Spinal cord (tissue), 10 donors: ENCODE measurements around the gene C1orf52. TPM values are rescaled to one million over a fixed set of nuclear protein-coding genes. Genes with fewer than 3 reads are reported as not detected.

Source experiments
- DNase-seq, 6 donors: peaks; one replicate each; pipeline versions ENCODE4 v3.0.0 to v3.0.0-alpha.2; 2013 to 2015; ENCODE audit warnings: low spot score in 6 of 6, low read depth in 4 of 6
- H3K27ac ChIP-seq: one replicate; pipeline ENCODE4 v1.5.1; 2013; ENCODE audit warnings: low read depth, low read length, control low read depth
- H3K27me3 ChIP-seq: one replicate; pipeline ENCODE4 v1.6.1; 2013; ENCODE audit warnings: low read length; ENCODE audit not compliant: control insufficient read depth, insufficient read depth
- H3K36me3 ChIP-seq: one replicate; pipeline ENCODE4 v1.6.1; 2013; ENCODE audit warnings: low read length; ENCODE audit not compliant: control insufficient read depth, insufficient read depth
- H3K4me1 ChIP-seq: one replicate; pipeline ENCODE4 v1.6.1; 2013; ENCODE audit warnings: low read length; ENCODE audit not compliant: control insufficient read depth, insufficient read depth
- H3K4me3 ChIP-seq: one replicate; pipeline ENCODE4 v1.5.1; 2013; ENCODE audit warnings: low read depth, low read length, control low read depth
- H3K9me3 ChIP-seq: one replicate; pipeline ENCODE4 v1.6.1; 2013; ENCODE audit warnings: low read length; ENCODE audit not compliant: control insufficient read depth, insufficient read depth
- WGBS: methylation state at CpG from one replicate; pipeline ENCODE4 v1.1.5; 2013; ENCODE audit warnings: missing lambda C conversion rate; ENCODE audit not compliant: insufficient coverage; 5-methylcytosine and 5-hydroxymethylcytosine counted together
- polyA plus RNA-seq, 2 donors: library from polyadenylated mRNA; unstranded; fragments of 120-200 nt; gene quantifications; one replicate each; pipeline ENCODE4 v1.2.1, GENCODE V29; 2013; ENCODE audit not compliant: insufficient read length in 2 of 2
- total RNA-seq, 2 donors: library from RNA; depleted of rRNA in 1 of 2; stranded (reverse); fragments of 120-200 nt in 1 of 2; fragments of >200 nt in 1 of 2; gene quantifications; one replicate each; pipeline versions ENCODE4 v1.2.3 to v1.2.4, GENCODE V29; 2013 to 2014
- donor health status: healthy.

Gene C1orf52
- total and polyA plus RNA-seq, 4 donors = 25.9 to 73.8 (median 54.1) TPM

DNA sequence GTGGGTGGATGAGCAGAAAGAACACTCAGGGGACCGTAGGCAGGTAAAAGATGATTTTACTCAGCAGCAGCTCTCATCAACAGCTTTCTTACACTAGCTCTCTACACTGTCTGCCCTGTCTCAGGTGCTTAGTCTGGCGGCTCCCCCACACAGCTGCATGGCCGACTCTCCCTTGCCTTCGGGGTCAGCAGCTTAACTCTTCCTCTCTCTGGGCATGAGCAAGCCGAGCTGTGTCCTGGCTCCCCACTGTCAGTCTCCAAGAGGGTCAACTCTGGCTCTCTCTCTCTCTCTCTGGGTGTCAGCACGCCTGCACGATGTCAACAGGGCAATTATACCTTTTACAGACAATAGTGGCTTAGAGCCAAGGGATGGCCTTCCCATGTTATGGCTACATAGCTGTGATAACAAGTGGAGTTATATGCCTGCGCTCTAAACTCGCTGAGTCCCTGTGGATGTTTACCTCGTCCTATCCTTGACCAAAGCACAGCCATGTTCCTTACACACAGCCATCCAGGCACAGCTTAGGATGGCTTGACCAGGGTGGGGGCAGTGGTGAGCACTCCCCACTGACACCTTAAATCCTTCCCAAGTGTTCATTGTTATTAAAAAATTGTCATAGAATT is 20.1 kb upstream of the C1orf52 start:
- H3K4me3 ChIP-seq = no peak overlapping the region

DNA sequence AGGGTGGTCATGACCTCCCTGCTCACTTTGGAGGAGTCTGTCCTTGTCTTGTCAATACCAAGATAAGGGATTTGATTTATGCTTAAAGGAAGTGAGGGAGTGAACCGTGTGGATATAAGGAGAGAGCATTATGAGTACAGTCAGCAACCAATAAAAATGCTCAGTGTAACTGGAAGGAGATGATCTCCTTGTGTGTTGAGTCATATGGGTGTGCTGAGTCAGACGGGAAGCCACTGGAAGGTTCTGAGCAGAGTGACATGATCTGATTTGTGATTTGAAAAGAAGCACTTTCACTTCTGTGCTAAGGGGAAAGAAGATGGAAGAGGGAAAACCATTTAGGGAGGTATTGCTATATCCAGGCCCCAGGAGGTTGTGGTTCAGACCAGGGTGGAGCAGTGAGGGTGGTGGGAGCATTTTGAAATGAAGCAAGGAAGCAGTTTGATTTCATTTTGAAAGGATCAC is 19.4 kb upstream of the C1orf52 start:
- no peak overlapping the region for H3K4me3 ChIP-seq
- H3K27me3 ChIP-seq = no peaks in the 10 kb centered on the region
- no peak for DNase-seq
- no peak overlapping the region for H3K27ac ChIP-seq
- no peaks in the 10 kb centered on the region for H3K9me3 ChIP-seq
- H3K4me1 ChIP-seq = peaks cover 7% of the 10 kb centered on the region
- WGBS = 76% methylated on average over 2 of the region's 2 CpGs
- H3K36me3 ChIP-seq = no peaks in the 10 kb centered on the region

More for the DNA sequence above, 20.1 kb upstream of the C1orf52 start:
- Histone ChIP-seq H3K4me1 (peaks cover 7% of the 10 kb centered on the region), H3K36me3 (no peaks in the 10 kb centered on the region), H3K27me3 (no peaks in the 10 kb centered on the region), H3K27ac (no peak overlapping the region), H3K9me3 (no peaks in the 10 kb centered on the region)
- DNase-seq = no peak
- 83% methylated on average over 5 of the region's 10 CpGs for WGBS

- H3K4me1 ChIP-seq = peaks cover 4% of the 10 kb centered on the region
- H3K9me3 ChIP-seq = no peaks in the 10 kb centered on the region
- DNase-seq = no peak
- no peaks in the 10 kb centered on the region for H3K36me3 ChIP-seq
- whole genome bisulfite sequencing = no CpG with 5 or more reads among the region's 4 CpGs
- H3K27ac ChIP-seq = no peak overlapping the region
- no peak overlapping the region for H3K4me3 ChIP-seq
- no peaks in the 10 kb centered on the region for H3K27me3 ChIP-seq
These were observed 18.3 kb upstream of the C1orf52 start for GRCh38 chr1:85277802-85278201.

GRCh38 chr1:85276978-85277639 is 17.6 kb upstream of the C1orf52 start:
- Histone ChIP-seq H3K27me3 (no peaks in the 10 kb centered on the region), H3K4me3 (peak overlapping the region; percentile 96), H3K36me3 (no peaks in the 10 kb centered on the region), H3K4me1 (peaks cover 4% of the 10 kb centered on the region), H3K27ac (peak overlapping the region; percentile 93), H3K9me3 (no peaks in the 10 kb centered on the region)
- DNase-seq = no peak
- WGBS = 65% methylated on average over 8 of the region's 11 CpGs

- Histone ChIP-seq H3K27ac (peak within 1 kb of the TSS; percentile 93), H3K36me3 (no peaks in the 10 kb centered on the region), H3K4me3 (peak within 1 kb of the TSS; percentile 96), H3K9me3 (no peaks in the 10 kb centered on the region), H3K4me1 (peaks cover 4% of the 10 kb centered on the region), H3K27me3 (no peaks in the 10 kb centered on the region)
- DNase-seq = peak; percentile 90 to 99 (median 94)
- WGBS = under 1% methylated on average over 78 of the region's 78 CpGs
These were observed 16.9 kb upstream of the C1orf52 start, which contains the start of gene BCL10 for GRCh38 chr1:85276215-85276977. Gene BCL10 (minus strand): TSS chr1:85276632. CDS start chr1:85276352, 280 bp downstream.

DNA sequence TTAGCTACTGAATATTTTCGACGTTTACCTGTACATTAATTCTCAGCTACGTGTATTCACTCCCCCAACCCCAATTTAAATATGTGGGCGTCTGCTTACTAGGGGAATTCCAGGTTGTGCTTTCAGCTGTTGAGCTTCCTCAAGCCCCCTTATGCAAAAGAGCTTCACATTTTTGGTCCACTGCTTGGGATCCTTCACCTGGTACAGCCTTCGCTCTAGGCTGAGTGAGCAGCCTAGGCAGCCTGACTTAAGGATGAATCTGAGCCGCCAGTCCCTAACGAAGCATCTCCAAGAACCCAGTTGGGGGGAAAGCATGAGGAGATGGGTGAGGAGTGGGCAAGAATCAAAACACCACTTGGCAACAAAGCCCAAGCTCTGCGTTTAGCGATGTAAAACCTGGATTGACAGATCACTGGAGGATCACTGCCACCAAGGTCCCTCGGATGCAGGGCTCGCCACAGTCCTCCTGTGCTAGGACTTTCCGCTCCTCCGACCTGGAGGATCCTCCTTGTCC is 16.3 kb upstream of the C1orf52 start:
- peak overlapping the region; percentile 93 for H3K27ac ChIP-seq
- peak overlapping the region; percentile 96 for H3K4me3 ChIP-seq
- no peaks in the 10 kb centered on the region for H3K36me3 ChIP-seq
- H3K4me1 ChIP-seq = peaks cover 4% of the 10 kb centered on the region
- no peak for DNase-seq
- no peaks in the 10 kb centered on the region for H3K27me3 ChIP-seq
- WGBS = 0% methylated on average over 9 of the region's 13 CpGs
- H3K9me3 ChIP-seq = no peaks in the 10 kb centered on the region

GRCh38 chr1:85274969-85275453 is 15.5 kb upstream of the C1orf52 start:
- Histone ChIP-seq H3K36me3 (no peaks in the 10 kb centered on the region), H3K27me3 (no peaks in the 10 kb centered on the region), H3K4me3 (peak overlapping the region; percentile 96), H3K4me1 (peaks cover 4% of the 10 kb centered on the region), H3K27ac (no peak overlapping the region), H3K9me3 (no peaks in the 10 kb centered on the region)
- no CpG with 5 or more reads among the region's 1 CpG for WGBS
- no peak for DNase-seq

DNA sequence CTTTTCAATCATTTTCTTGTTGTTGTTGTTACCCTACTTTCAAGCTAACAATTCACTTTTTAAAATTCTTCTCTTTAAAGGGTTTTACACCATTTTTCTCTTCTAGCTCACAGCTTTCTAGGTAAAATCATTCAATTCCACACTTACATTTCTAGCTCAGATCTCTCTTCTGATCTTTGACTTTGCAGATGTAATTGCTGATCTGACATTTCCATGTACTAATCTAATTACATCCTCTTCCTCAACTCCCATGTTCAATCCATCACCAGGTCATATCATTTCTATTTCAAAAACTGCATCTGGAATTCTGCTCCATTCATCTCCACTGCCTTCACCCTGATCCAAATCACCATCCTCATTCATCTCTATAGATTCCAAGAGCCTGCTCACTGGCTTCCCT is 13.9 kb upstream of the C1orf52 start:
- Histone ChIP-seq H3K4me1 (peaks cover 4% of the 10 kb centered on the region), H3K27me3 (no peaks in the 10 kb centered on the region), H3K36me3 (peaks cover 4% of the 10 kb centered on the region), H3K4me3 (no peak overlapping the region), H3K27ac (no peak overlapping the region), H3K9me3 (no peaks in the 10 kb centered on the region)
- DNase-seq = no peak

DNA sequence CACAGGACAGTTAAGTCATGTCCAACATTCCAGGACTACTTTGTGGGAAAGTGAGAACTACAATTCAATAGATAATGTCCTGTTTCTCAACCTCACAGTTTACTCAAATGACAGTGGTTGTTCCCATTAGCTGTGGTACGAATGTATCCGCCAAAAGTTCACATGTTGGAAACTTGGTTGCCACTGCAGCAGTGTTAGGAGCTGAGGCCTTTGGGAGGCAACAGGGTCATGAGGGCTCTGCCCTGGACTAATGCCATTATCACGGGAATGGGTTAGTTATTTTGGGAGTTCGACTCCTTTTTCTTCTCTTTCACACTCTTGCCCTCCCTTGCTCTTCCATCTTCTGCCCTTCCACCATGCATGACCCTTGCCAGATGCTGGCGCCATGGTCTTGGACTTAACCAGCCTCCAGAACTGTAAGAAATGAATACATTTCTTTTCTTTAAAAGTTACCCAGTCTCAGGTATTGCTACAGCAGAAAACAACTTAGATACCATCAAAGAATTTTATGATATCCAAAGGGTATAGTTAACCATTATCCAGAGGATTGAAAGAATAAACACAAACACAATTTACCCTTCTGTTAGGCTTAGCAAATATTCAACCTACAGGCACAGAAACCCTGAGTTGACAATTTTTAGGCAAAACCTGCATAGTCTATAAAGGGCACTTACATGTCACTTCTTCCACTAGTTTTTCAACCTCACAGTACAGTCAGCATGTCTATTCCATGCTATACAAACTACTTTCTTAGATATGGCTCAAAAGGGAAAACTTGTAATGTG is 9.5 kb upstream of the C1orf52 start:
- no peak overlapping the region for H3K4me3 ChIP-seq
- H3K4me1 ChIP-seq = no peaks in the 10 kb centered on the region
- H3K27me3 ChIP-seq = no peaks in the 10 kb centered on the region
- WGBS = 100% methylated on average over 2 of the region's 5 CpGs
- H3K27ac ChIP-seq = no peak overlapping the region
- H3K36me3 ChIP-seq = peaks cover 10% of the 10 kb centered on the region
- no peaks in the 10 kb centered on the region for H3K9me3 ChIP-seq
- DNase-seq = no peak
